Keratinocyte (primary cell): ENCODE results near the gene TXNRD1.

ENCODE experiments used
- CTCF ChIP-seq, 3 experiments: IDR thresholded peaks in 1 of 3; conservative IDR thresholded peaks in 1 of 3; optimal IDR thresholded peaks in 1 of 3; 2 replicates in 2 of 3; 3 replicates in 1 of 3; pipeline versions ENCODE3 to v1.5.1; 2011; ENCODE audit warnings: low read length in 3 of 3, mild to moderate bottlenecking in 3 of 3, moderate library complexity in 2 of 3, control low read depth in 1 of 3, inconsistent platforms in 1 of 3; ENCODE audit not compliant: insufficient read depth in 2 of 3; ENCODE audit errors: extremely low read depth in 1 of 3
- EZH2 ChIP-seq: IDR thresholded peaks from one replicate; pipeline ENCODE4 v1.6.1; 2012; ENCODE audit warnings: inconsistent platforms, mild to moderate bottlenecking, low read length, moderate library complexity

- no peak for TF ChIP-seq CTCF (optimal IDR thresholded peaks at IDR 0.05 in 1 of 3, IDR thresholded peaks at IDR 0.05 in 1 of 3, conservative IDR thresholded peaks at IDR 0.05 in 1 of 3; ENCODE audit: extremely low read depth in 1 of 3, insufficient read depth in 2 of 3, low read length in 3 of 3)
- TF ChIP-seq EZH2 = no peak
Observed at GRCh38 chr12:104359216-104359615, 143.6 kb downstream of the TXNRD1 start.
